Activated CD4-positive, alpha-beta T cell treated with anti-CD3 and anti-CD28 coated beads for 48 hours (primary cell): ENCODE results near the gene MIR17HG.
A peak's percentile ranks its signal among the peaks of the same experiment; 100 is the strongest.
"Not testable (repeated sequence)": the region's sequence is repeated elsewhere in the genome, so short reads cannot be mapped to it uniquely, and the experiment has no call there.

ENCODE experiments used
- DNase-seq: peaks from one replicate; pipeline ENCODE4 v3.0.0-alpha.2; 2020

Gene MIR17HG

GRCh38 chr13:91347996-91348905, 764 bp downstream of the MIR17HG start:
- peak; percentile 77 for DNase-seq

GRCh38 chr13:91348906-91349435, 1.5 kb downstream of the MIR17HG start:
- peak; percentile 94 for DNase-seq

GRCh38 chr13:91349992-91350911, 2.8 kb downstream of the MIR17HG start:
- no peak for DNase-seq

- no peak for DNase-seq
Observed at GRCh38 chr13:91351123-91351522, 3.6 kb downstream of the MIR17HG start.

GRCh38 chr13:91351980-91352379, 4.5 kb downstream of the MIR17HG start:
- DNase-seq = no peak

- DNase-seq = not testable (repeated sequence)
Observed at GRCh38 chr13:91352891-91353290, 5.4 kb downstream of the MIR17HG start.

GRCh38 chr13:91353494-91353893, 6.0 kb downstream of the MIR17HG start:
- no peak for DNase-seq

GRCh38 chr13:91355099-91355825, 7.8 kb downstream of the MIR17HG start:
- DNase-seq = no peak

- DNase-seq = no peak
Observed at GRCh38 chr13:91355826-91356710, 8.6 kb downstream of the MIR17HG start.

- no peak for DNase-seq
Observed at GRCh38 chr13:91356919-91357612, 9.6 kb downstream of the MIR17HG start.

- DNase-seq = no peak
Observed at GRCh38 chr13:91357613-91358386, 10.3 kb downstream of the MIR17HG start.

GRCh38 chr13:91358387-91358782, 10.9 kb downstream of the MIR17HG start:
- no peak for DNase-seq

- DNase-seq = no peak
Observed at GRCh38 chr13:91359111-91359510, 11.6 kb downstream of the MIR17HG start.

GRCh38 chr13:91359631-91360030, 12.1 kb downstream of the MIR17HG start:
- no peak for DNase-seq

- no peak for DNase-seq
Observed at GRCh38 chr13:91360246-91360751, 12.8 kb downstream of the MIR17HG start.

GRCh38 chr13:91361755-91362271, 14.3 kb downstream of the MIR17HG start:
- no peak for DNase-seq

GRCh38 chr13:91362908-91363307, 15.4 kb downstream of the MIR17HG start:
- no peak for DNase-seq

GRCh38 chr13:91368101-91368500, 20.6 kb downstream of the MIR17HG start:
- no peak for DNase-seq

- peak; percentile 30 for DNase-seq
Observed at GRCh38 chr13:91368676-91369440, 21.4 kb downstream of the MIR17HG start.
